ENCODE data around the gene P2RX3. TPM values are rescaled to one million over a fixed set of nuclear protein-coding genes. Genes with fewer than 3 reads are reported as not detected.

Gene P2RX3
- total RNA-seq: not detected in 2 replicates

DNA sequence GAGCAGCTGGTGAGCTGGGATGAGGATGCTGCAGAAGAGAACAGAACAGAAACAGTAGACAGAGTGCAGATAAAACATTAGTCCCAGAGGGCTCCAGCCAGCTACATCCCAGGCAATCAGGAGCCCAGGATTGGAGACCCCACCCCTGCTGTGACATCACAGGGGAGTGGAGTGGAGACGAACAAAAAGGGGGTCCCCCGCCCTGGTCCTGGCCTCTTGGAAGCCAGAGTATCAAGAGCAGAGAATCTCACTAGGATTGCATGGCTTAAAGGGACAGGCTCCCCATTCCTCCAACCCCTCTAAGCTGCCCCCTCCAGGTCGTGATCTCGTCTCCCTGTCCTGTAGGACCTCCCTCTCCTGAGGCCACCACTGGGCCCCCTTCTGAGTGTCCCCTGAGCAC, at the start of gene P2RX3:
P2RX3 (plus strand) TSS at position 211 of the 400 bp plus-strand sequence. CDS start 199 bp downstream, outside the sequence.

DNA sequence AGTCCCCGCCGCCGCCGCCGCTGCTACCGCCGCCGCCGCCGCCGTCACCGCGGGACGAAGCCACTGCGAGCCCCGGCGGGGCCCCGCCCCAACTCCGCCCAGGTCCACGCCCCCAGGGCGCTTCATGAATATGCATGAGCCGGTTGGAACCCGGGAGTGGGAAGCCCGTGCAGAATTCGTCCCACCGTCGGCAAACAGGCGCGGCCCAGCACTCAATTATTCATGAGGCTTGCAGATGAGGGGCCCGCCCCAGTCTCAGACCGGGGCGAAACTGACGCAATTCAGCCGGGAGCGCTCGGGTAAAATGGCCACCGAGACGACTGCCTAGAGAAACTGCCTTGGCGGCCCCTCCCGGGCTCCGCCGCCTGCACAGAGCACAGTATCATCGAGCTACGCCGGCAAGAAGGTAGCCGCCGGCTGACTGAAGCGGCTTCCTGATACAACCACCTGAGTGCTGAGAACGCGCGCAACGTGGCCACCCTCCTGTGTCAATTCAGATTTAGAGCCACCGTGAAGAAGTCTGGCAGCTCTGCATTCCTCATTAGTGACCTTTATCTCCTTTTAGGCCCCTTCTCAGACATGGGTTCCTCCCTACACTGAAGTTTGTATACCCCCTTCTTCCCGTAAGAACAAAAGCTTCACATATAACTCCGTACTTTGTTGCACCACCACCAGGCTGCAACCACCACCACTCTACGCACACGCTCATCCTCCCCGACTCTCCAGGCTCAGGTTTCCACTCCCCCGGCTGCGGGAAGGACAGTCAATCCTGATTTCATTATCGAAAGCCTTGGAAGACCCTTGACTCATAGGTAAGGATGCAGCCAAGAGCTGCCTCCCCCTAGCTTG, 13.0 kb upstream of the P2RX3 start, which contains the start of gene TNKS1BP1:
TNKS1BP1 (minus strand) TSS at position 67 of the 849 bp plus-strand sequence. CDS start 3,067 bp downstream, outside the sequence.

DNA sequence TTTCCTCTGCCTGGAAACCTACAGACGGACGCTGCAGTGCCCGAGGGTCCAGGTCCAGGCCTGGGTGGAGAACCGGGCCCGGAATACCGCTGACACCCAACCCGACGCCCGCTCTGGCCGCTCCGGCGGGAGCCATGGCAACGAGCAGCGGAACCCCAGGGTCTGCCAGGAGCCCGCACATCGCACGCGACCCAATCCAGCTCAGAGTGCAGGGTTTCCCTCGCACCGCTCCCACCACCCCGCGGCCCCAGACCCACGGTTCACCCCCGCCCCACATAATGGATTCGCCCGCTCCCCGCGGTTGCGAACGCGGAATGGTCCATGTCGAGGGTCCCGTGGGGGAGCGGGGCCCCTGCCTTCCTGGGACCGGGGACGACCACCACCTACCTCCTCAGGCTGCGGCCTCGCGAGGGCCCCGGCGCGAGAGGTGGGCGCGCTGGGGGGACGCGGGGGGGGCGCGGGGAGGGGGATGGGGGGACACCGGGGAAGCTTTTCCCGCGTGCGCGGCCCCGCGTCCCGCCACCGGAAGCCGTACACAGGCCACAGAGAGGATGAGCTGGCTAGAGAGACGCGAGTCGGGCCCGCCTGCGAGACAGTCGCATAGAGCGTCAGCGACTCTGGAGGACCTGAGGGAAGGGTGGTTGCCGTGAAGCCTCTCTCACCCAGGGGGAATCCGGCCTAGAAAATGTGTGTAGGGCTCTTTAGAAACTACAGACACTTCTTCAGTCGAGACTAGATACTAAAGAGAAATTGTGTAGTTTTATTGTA, 2.6 kb upstream of the P2RX3 start, which contains the start of gene SSRP1:
SSRP1 (minus strand) TSS at position 550 of the 768 bp plus-strand sequence. CDS start 771 bp downstream, outside the sequence.

DNA sequence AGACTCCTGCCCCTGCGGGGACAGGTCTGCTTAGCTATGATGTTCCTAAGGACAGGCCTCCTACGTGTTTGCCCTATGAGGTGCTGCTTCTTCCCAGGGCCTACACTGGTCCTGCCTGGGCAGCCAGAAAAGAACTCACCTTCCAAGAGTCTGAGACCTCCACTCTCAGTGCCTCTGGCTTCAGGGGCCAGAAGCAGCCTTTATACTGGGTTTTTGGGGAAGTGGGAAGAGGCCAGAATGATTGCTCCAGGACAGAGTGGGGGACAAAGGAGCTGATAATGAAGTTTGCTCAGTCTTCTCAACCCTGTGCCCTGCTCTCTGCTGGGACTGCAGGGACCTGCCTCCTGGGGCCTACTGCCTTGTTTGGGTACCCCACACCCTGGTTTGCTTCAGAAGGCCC, 42.8 kb downstream of the P2RX3 start, which contains the start of gene PRG3:
PRG3 (minus strand) TSS at position 176 of the 400 bp plus-strand sequence. CDS start 442 bp downstream, outside the sequence.

DNA sequence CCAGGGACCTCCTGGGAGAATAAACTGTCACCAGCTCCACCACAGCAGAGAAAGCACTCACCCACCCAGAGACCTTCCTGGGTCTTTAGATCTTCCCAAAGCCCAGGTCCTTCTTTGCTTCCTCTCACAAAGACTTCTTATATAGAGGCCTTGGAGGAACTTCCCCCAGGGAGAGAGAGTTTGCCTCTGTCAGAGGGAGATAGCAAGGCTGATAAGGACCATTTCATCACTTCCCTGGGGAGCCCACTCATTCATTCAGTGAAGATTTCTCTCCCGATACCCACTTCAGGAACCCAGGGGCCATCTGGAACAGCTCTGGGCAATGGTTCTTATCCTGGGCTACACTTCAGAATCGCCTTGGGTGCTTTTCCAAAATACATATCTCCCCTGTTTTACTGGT, 52.4 kb downstream of the P2RX3 start, which contains the start of gene PRG2:
PRG2 (minus strand) TSS at position 116 of the 400 bp plus-strand sequence. CDS start 706 bp downstream, outside the sequence.

Other genes starting within 250 kb of the P2RX3 start
- gene LRRC55, start 156.4 kb upstream of the P2RX3 start, total RNA-seq: not detected in 2 replicates
- gene APLNR, start 101.1 kb upstream of the P2RX3 start, total RNA-seq: 0.19 and 0.66 TPM in 2 replicates
- gene TNKS1BP1, start 13.4 kb upstream of the P2RX3 start, total RNA-seq: 57.5 and 73.6 TPM in 2 replicates
- 63.7 and 83.0 TPM in 2 replicates for gene SSRP1, start 2.5 kb upstream of the P2RX3 start, total RNA-seq
- not detected in 2 replicates for gene PRG3, start 42.8 kb downstream of the P2RX3 start, total RNA-seq
- gene PRG2, start 52.3 kb downstream of the P2RX3 start, total RNA-seq: not detected in 2 replicates
- gene SLC43A3, start 88.8 kb downstream of the P2RX3 start, total RNA-seq: 10.3 and 16.4 TPM in 2 replicates
- gene RTN4RL2, start 122.2 kb downstream of the P2RX3 start, total RNA-seq: not detected in 2 replicates
- 6.2 and 8.3 TPM in 2 replicates for gene SLC43A1, start 177.3 kb downstream of the P2RX3 start, total RNA-seq
- gene TIMM10, start 192.4 kb downstream of the P2RX3 start, total RNA-seq: 50.9 and 68.6 TPM in 2 replicates
- gene SMTNL1, start 199.2 kb downstream of the P2RX3 start, total RNA-seq: not detected in 2 replicates
- 44.3 and 44.8 TPM in 2 replicates for gene UBE2L6, start 229.3 kb downstream of the P2RX3 start, total RNA-seq

All from aortic smooth muscle cell (primary cell).